GM21526 (cell line): Measurements from ENCODE around the gene LRP10.
"Not testable (repeated sequence)": the region's sequence is repeated elsewhere in the genome, so short reads cannot be mapped to it uniquely, and the experiment has no call there.

ENCODE experiments used
- ATAC-seq: cut with Tn5 transposase; IDR thresholded peaks from one replicate; pipeline ENCODE4 v1.9.1; 2021; ENCODE audit warnings: moderate library complexity; ENCODE audit not compliant: unreplicated experiment, low FRiP score

Gene LRP10, protein sequence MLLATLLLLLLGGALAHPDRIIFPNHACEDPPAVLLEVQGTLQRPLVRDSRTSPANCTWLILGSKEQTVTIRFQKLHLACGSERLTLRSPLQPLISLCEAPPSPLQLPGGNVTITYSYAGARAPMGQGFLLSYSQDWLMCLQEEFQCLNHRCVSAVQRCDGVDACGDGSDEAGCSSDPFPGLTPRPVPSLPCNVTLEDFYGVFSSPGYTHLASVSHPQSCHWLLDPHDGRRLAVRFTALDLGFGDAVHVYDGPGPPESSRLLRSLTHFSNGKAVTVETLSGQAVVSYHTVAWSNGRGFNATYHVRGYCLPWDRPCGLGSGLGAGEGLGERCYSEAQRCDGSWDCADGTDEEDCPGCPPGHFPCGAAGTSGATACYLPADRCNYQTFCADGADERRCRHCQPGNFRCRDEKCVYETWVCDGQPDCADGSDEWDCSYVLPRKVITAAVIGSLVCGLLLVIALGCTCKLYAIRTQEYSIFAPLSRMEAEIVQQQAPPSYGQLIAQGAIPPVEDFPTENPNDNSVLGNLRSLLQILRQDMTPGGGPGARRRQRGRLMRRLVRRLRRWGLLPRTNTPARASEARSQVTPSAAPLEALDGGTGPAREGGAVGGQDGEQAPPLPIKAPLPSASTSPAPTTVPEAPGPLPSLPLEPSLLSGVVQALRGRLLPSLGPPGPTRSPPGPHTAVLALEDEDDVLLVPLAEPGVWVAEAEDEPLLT

DNA sequence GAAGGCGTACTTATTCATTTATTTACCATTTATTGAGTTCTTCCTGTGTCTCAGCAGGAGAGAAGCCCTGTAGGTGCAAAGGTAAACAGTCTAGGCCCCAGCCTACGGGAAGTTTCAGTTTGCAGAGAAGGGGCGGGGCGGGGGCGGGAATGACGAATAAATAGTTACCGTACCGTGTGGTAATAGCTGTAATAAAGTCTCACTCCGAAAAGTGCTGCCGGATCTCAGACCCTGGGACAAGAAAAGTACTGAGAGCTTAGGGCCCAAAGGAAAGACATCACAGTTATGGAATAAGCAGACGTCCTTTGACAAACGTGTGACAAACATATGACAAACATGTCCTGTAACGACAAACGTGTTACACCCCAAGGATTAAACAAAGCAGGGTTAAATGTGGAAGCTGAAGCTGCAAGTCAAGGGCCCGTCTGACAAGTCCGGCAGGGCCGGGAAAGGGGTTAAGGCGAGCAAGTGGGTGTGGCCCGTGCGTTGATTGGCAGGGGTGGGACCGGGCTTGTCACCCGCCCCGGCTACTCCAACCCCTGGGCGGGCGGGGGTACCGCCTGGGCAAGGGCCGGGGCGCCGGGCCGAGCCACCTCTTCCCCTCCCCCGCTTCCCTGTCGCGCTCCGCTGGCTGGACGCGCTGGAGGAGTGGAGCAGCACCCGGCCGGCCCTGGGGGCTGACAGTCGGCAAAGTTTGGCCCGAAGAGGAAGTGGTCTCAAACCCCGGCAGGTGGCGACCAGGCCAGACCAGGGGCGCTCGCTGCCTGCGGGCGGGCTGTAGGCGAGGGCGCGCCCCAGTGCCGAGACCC, at the start of gene LRP10:
LRP10 (plus strand) TSS at position 517 of the 809 bp plus-strand sequence. CDS start 564 bp downstream, outside the sequence.
- peak; percentile 62 for ATAC-seq

DNA sequence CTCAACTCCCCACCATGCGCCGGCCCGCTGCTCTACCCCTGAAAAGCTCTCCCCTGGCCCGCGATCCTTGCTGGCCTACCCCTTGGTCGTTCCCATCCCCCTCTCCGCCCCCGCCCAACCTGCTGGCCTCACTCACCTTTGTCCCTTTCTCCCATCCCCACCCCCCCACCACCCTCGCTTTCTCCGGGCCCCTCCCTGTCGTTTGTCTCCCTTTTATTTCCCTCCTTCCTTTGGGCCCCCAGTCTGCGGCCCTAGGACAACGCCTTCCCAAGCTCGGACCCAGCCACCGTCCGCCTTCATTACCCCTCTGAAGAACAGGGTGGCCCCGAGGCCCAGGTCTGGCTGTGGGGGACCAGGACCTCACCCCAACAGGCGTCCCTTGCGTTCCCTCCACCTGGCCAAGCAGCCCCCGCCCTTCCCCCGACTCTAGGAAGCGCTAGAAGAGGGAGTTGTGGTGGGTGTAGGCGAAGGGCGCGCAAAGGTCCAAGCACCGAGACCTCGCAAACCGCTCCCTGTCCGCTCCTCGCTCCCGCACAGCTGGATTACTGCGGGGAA, 49.4 kb upstream of the LRP10 start:
- ATAC-seq, result no peak

DNA sequence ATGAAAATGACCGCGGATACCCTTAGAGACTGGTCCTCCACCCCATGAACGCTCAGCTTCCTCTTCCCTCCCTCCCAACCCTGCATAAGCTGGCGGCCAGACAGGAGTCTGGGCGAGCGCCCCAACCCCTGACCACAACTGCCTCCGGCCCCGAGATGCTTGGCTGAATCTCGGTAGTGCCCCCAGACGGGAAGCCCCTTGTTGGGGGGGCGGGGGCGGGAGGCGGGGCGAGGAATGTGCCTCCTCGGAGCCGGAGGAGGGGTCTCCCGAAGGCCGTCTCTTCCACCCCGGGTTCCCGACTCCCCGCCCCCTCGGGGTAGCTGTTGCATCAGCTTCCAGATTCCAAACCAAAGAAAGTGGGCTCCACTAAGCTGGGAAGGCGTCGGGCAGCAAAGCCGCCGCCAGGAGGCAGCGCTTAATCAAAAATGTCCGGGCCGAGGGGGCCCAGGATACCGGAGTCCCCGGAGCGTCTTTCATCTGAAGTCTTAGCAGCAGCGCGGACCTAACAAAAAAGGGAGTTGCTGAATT, 48.9 kb upstream of the LRP10 start:
- ATAC-seq, result no peak

DNA sequence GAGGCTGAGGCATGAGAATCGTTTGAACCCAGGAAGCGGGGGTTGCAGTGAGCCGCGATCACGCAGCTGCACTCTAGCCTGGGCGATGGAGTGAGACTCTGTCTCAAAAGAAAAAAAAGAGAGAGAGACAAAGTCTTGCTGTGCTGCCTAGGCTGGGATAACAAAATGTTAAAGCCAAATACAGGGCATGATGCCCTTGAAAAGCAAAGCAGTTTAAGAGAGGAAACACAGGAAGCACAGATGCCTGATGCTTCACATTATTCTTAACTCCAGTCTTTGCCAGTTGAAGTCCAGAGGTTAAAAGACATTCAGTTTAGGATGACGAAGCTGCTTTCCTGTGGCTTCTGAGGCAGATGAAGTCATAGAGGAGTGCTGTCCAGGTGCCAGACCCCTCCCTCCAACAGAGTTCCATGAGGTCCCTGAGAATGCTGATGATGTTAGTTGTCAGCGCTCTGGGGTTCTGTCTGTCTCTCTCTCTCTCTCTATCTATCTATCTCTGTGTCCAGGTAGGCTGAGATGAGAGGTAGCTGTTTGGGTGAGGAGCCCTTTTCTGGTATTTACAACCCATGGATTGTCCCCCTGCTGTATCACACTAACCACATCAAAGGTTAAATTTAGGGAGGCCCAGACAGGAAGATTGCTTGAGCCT, 46.7 kb upstream of the LRP10 start:
- ATAC-seq, result no peak

DNA sequence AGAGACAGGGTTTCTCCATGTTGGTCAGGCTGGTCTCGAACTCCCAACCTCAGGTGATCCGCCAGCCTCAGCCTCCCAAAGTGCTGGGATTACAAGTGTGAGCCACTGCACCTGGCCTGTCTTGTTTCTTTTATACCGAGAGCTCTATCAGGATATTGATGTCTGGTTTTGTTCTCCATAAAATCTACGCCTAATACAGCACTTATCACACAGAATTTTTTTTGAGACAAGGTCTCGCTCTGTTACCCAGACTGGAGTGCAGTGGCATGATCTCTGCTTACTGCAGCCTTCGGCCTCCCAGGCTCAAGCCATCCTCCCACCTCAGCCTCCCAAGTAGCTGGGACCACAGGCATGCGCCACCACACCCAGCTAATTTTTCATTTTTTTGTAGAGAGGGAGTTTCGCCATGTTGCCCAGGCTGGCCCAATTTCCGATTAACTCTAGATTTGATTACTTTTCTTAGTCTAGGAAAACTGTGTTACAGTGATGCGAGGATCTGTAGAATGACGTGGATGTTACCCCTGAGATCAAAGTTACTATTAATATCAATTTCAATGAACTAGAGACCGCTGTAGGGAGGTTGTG, 42.4 kb upstream of the LRP10 start:
- not testable (repeated sequence) for ATAC-seq

DNA sequence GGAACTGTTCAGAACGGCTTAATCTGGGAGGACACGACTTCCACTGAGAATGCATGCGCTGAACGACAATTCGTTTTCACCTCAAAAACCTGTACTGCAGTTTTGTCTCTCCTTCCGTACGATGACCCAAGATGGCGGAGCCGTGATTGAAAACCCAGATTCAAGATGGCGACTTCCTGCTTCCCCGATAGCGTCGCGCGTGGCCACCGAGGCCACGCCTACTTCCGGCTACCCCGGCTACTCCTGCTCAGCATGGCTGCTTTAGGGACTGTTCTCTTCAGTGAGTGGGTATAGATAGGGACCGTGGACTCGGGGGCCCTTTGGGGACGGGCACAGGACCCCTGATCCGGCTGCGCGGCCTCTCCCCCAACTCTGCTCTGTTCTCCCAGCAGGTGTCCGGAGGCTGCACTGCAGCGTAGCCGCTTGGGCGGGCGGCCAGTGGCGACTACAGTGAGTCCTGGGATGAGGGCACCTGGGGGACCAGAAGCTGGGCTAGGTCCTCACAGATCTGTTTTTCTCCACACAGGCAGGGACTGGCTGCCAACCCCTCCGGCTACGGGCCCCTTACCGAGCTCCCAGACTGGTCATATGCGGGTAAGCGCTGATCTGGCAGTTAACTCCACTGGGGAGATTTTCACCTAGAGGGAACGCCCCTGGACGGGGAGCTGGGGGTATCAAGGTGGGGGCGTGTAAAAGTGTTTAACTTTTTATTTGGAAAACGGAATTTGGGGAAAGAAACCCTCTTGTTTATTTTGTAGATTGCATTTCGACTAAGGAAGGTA, 41.7 kb upstream of the LRP10 start, which contains the start of gene MRPL52:
MRPL52 (plus strand) TSS at position 227 of the 782 bp plus-strand sequence; CDS start at position 253, 26 bp downstream.
- ATAC-seq, result peak; percentile 74

DNA sequence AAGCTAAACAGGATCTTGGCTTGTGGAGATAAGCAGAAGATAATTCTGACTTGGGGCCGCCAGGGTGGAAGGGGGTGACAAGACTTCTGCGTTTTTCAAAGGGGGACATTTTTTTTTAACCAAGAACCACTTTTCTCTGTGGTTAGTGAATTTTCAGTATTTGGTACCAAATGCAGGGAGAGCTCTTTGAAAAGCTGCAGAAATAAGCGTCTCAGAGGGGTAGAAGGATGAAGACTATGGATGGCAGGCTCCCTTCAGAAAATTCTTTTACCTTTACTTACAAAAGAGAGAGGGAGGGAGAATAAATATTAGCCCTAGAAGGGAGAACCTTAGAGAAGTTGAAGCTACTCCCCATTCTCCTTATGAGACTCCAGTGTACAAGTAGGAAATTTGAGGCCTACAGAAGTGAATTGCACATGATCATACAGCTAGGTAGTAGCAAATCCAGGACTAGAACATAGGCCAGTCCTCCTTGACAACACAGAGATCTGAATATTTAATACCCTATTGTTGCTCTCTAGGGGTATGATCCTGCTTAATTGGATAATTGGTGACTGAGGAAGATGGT, 41.0 kb upstream of the LRP10 start:
- ATAC-seq, result no peak

DNA sequence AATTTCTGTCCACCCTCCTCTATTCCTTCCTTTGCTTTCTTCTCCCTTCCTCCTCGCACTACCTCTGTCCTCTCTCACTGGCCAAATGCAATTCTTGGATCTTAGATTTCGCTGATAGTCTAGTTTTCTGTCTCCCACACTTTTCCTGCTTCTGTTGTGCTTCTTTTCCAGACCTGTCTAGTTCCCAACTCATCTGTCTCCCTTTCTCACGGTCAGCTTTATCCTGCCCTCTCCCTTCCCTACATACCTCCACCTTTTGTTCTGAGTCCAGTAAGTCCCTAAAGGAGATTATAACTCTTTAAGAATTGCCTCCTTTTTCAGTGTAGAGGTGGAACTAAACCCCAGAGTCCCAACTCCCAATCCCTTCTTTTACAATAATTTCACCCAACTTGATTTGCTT, 36.0 kb upstream of the LRP10 start:
- no peak for ATAC-seq

DNA sequence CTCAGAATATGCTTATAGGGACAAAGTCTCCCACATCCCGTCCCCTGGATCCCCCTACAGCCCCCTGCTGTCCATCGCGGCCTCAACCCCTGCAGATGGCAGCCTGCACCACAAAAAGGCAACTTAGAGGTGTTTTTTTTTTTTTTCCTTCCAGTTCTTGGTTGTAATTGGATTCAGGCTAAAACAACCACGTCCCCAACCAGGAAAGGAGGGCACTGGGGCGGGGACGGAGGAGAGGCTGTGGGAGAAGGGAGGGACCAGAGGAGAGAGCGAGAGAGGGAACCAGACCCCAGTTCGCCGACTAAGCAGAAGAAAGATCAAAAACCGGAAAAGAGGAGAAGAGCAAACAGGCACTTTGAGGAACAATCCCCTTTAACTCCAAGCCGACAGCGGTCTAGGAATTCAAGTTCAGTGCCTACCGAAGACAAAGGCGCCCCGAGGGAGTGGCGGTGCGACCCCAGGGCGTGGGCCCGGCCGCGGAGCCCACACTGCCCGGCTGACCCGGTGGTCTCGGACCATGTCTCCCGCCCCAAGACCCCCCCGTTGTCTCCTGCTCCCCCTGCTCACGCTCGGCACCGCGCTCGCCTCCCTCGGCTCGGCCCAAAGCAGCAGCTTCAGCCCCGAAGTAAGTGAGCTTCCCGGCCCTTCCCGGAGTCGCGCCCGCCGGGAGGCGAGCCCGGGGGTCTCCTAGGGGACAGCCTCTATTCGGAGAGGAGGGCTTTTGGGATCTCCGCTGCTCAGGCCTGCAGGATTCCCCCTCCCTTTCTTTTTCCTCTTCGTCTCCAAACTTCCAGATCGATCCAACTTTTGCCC, 35.0 kb upstream of the LRP10 start, which contains the start of gene MMP14:
MMP14 (plus strand) TSS at position 285 of the 813 bp plus-strand sequence; CDS start at position 518, 233 bp downstream.
- ATAC-seq, result no peak

DNA sequence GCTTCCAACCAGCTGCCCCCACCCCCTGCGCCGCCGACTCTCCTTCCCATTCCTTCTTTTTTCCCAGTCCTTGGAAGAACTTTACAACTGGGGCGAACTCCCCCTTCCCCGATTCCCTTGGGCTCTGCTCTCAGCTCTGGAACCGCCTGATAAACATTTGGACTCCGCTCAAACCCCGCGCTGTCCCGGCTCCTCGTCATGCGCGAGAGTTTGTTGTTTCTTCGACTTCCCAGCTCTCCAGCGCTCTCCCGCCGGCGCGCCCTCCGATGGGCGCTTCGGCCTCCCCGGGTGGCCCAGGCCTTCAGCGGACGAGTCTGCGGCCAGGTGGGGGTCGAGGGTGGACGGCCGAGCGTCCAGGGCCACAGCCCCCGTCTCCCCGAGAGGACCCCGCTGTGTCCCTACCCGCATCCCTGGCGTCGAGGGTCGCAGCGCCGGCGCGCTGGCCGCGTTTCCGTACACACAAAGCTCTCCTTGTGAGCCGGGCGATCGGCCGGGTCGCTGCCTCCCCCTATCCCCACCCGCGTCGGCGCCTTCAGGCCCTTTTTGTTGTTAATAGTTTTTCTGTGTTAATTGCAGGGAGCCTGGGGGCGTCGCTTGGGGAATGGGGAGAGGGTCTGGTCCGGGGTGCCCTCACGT, 34.3 kb upstream of the LRP10 start:
- no peak for ATAC-seq

DNA sequence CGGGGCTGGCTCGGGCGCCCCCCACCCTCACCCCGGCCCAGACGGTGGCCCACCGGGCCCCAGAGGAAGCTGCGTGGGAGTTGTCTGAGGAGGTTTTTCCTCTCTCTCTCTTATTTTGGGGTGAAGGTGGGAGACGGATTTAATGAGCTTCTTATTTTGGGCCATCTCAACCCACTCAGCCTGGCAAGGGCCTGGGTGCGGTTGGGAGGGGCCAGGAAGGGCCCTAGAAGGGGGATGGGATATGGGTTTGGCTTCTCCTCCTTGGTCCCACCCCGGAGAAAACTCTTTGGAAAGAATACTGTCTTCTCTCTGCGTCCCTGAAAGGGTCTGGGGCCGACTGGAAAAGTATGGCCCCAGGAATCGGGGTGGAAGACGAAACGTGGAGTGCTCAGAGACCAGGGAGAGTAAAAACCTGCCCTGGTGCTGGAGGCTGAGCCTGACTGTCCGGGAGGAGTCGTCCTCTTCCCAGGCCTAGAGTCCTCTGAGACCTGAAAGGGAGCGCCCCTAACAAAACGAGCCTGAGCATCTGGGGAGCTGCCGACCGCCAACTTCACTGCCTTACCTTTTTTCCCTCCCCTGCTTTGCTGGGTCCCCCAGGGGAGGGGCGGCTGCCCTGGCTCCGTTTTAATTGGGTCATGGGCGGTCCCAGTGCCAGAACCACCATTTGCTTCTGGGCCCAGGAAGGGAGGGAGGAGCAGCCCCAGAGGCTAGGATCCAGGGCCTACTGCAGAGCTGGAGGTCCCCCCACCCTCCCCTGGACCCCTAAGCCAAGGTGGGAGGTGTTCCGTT, 33.6 kb upstream of the LRP10 start:
- no peak for ATAC-seq

DNA sequence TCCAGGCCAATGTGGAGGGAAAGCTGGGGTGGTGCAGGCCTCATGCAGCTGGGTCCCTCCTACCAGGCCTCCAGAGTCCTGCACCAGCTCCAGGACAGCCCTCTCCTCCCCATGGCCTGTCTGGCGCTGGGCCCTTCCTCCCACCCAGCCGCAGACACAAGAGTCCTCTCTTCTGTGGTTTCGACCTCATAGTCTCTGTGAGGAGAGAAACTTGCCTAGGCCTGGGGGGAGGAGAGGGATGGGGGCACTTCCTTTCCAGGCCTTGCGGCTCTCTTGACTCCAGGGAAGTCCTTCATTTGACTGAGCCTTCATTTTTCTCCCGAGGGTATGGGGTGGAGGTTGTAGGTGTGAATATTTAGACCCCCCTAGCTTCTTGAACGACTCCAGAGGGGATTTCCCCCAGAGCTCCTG, 32.9 kb upstream of the LRP10 start:
- ATAC-seq, result no peak

DNA sequence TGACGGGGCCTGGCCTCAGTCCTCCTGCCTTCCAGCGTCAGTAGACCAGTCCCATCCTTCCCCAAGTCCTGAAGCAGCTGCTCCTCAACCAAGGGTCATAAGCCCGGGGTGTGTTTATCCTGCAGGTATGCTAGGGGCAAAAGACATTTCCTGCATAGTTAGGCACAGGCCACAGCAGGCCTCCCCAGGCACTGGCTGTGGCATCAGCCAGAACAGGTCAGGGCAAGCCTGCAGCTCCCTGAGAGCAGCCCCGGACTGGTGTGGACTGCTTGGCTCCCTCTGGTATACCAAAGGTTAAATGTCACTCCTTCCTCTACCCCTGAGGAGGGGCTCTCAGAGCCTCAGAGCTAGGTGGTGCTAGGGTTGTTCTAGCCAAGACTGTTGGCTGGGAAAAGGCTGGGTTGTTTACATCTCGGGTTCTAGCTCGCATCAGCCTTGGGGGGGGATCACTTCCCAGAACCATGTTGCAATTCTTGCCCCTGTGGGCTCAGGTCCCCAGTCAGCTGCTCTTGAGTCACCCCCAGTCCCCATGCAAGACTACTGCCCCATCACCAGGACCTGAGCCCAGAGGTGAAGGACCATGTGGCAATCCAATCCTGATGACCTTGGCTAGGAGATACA, 32.3 kb upstream of the LRP10 start:
- no peak for ATAC-seq

DNA sequence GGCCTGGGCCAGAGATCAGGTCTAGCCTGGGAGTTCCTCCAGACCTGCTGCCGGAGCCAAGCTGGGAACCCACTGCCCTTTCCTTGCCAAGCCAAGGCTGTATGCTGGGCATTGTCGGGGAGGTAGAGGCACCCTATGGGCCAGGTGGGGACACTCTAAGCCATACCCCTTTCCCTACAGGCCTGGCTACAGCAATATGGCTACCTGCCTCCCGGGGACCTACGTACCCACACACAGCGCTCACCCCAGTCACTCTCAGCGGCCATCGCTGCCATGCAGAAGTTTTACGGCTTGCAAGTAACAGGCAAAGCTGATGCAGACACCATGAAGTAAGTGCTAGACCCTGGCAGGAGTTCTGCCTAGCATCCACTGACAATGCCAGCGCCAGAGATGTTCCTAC, 30.2 kb upstream of the LRP10 start:
- no peak for ATAC-seq

DNA sequence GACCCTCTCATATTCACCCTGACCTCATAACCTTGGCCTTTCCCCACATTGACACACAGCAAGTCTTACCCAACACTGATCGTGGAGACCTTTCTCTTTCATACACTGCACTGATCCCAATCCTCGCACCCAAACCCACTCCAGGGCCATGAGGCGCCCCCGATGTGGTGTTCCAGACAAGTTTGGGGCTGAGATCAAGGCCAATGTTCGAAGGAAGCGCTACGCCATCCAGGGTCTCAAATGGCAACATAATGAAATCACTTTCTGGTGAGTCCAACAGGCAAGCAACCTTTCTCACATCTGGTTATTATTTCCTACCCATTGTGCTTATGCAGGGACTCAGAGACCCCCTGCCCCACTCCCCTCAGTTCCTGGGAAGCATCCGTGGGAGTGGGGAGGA, 29.8 kb upstream of the LRP10 start:
- ATAC-seq, result no peak
